Measurements from ENCODE around the gene SYPL2.
"Not testable (repeated sequence)": the region's sequence is repeated elsewhere in the genome, so short reads cannot be mapped to it uniquely, and the experiment has no call there.

Gene SYPL2

GRCh38 chr1:109466452-109467300 lies at the start of gene SYPL2:
TSS of gene SYPL2 (plus strand) at chr1:109466546. CDS start at chr1:109466844, 298 bp downstream.
- DNase-seq = peak; percentile 30

GRCh38 chr1:109423498-109423897 lies 42.8 kb upstream of the SYPL2 start:
- DNase-seq = no peak

GRCh38 chr1:109425391-109426280 lies 40.7 kb upstream of the SYPL2 start:
- DNase-seq = peak; percentile 84

- peak; percentile 99 for DNase-seq
These were observed 39.8 kb upstream of the SYPL2 start, which contains the start of gene PSMA5 for GRCh38 chr1:109426281-109427170. TSS of gene PSMA5 (minus strand) at chr1:109426448. CDS start at chr1:109426330, 118 bp downstream.

- DNase-seq = peak; percentile 36
These were observed 39.2 kb upstream of the SYPL2 start for GRCh38 chr1:109427171-109427467.

- DNase-seq = no peak
These were observed 34.0 kb upstream of the SYPL2 start for GRCh38 chr1:109432336-109432735.

GRCh38 chr1:109433322-109433721 lies 33.0 kb upstream of the SYPL2 start:
- DNase-seq = peak; percentile 49

- DNase-seq = no peak
These were observed 31.9 kb upstream of the SYPL2 start for GRCh38 chr1:109434484-109434883.

- DNase-seq = peak; percentile 88
These were observed 27.5 kb upstream of the SYPL2 start for GRCh38 chr1:109438798-109439297.

GRCh38 chr1:109441069-109441468 lies 25.3 kb upstream of the SYPL2 start:
- DNase-seq = peak; percentile 19

- DNase-seq = peak; percentile 28
These were observed 22.9 kb upstream of the SYPL2 start for GRCh38 chr1:109443476-109443875.

- no peak for DNase-seq
These were observed 22.0 kb upstream of the SYPL2 start for GRCh38 chr1:109444346-109444745.

- not testable (repeated sequence) for DNase-seq
These were observed 20.2 kb upstream of the SYPL2 start for GRCh38 chr1:109445949-109446695.

- no peak for DNase-seq
These were observed 18.8 kb upstream of the SYPL2 start for GRCh38 chr1:109447524-109447923.

GRCh38 chr1:109454497-109455133 lies 11.7 kb upstream of the SYPL2 start:
- DNase-seq = no peak

GRCh38 chr1:109457819-109458218 lies 8.5 kb upstream of the SYPL2 start:
- DNase-seq = no peak

GRCh38 chr1:109466125-109466451 lies 258 bp upstream of the SYPL2 start:
- no peak for DNase-seq

- DNase-seq = no peak
These were observed 993 bp downstream of the SYPL2 start for GRCh38 chr1:109467301-109467777.

GRCh38 chr1:109468061-109468460 lies 1.7 kb downstream of the SYPL2 start:
- no peak for DNase-seq

GRCh38 chr1:109468903-109469302 lies 2.6 kb downstream of the SYPL2 start:
- DNase-seq = no peak

GRCh38 chr1:109470245-109470644 lies 3.9 kb downstream of the SYPL2 start:
- DNase-seq = no peak
